H1 (cell line): ENCODE data around the gene EGFL6. TPM values are rescaled to one million over a fixed set of nuclear protein-coding genes. Genes with fewer than 3 reads are reported as not detected.

Source experiments
- ASH2L ChIP-seq: fragments of 200-600, 300-600 bp; sonication (generic); IDR thresholded peaks from one replicate; pipeline ENCODE4 v1.7.1; 2017; ENCODE audit warnings: low read length
- GTF2F1 ChIP-seq: IDR thresholded peaks from 2 replicates; pipeline ENCODE4 v1.6.1; 2012; ENCODE audit warnings: low read depth, low read length, improper control_type of control experiment, borderline replicate concordance
- RXRA ChIP-seq: IDR thresholded peaks from 2 replicates; pipeline ENCODE4 v1.6.1; 2011; ENCODE audit warnings: low read depth, mild to moderate bottlenecking, low read length, moderate library complexity; ENCODE audit not compliant: insufficient read depth
- SIRT6 ChIP-seq: IDR thresholded peaks from one replicate; pipeline ENCODE4 v1.7.1; 2012; ENCODE audit warnings: low read length, inconsistent platforms
- polyA plus RNA-seq, 7 experiments: library from polyadenylated mRNA; depleted of rRNA in 3 of 7; stranded (reverse) in 5 of 7; unstranded in 2 of 7; fragments of >200 nt in 5 of 7; fragments of 200-250 nt in 2 of 7; gene quantifications; 1 replicate in 5 of 7; 2 replicates in 1 of 7; 4 replicates in 1 of 7; pipeline versions ENCODE4 v1.2.1 to v1.2.3, GENCODE V29; 2011 to 2013; ENCODE audit warnings: missing spikeins in 2 of 7, mixed read lengths in 2 of 7
- total RNA-seq: library from RNA; stranded (reverse); fragmentation: NEBNext Ultra II Directional; extraction: Animal tissue kit (Norgen Biotek cat#: 25700); gene quantifications from 2 replicates; pipeline ENCODE4 v1.2.1, GENCODE V29; 2021
- TF ChIP-seq, protein P1 (sequence below): fragments of 300-600 bp; sonication (generic); IDR thresholded peaks from 2 replicates; pipeline ENCODE4 v1.7.1; 2012; ENCODE audit warnings: low read length, moderate library complexity, mild to moderate bottlenecking, inconsistent platforms; ENCODE audit not compliant: insufficient replicate concordance

The EGFL6 gene
- total and polyA plus RNA-seq, 2 of the 8 experiments (the other 6 are each of a cell fraction or from before 2014, with no cell fraction given): 0.93 to 1.1 TPM

GRCh38 chrX:13664020-13664419 is 94.6 kb downstream of the EGFL6 start (continued):
- TF ChIP-seq, protein P1, sequence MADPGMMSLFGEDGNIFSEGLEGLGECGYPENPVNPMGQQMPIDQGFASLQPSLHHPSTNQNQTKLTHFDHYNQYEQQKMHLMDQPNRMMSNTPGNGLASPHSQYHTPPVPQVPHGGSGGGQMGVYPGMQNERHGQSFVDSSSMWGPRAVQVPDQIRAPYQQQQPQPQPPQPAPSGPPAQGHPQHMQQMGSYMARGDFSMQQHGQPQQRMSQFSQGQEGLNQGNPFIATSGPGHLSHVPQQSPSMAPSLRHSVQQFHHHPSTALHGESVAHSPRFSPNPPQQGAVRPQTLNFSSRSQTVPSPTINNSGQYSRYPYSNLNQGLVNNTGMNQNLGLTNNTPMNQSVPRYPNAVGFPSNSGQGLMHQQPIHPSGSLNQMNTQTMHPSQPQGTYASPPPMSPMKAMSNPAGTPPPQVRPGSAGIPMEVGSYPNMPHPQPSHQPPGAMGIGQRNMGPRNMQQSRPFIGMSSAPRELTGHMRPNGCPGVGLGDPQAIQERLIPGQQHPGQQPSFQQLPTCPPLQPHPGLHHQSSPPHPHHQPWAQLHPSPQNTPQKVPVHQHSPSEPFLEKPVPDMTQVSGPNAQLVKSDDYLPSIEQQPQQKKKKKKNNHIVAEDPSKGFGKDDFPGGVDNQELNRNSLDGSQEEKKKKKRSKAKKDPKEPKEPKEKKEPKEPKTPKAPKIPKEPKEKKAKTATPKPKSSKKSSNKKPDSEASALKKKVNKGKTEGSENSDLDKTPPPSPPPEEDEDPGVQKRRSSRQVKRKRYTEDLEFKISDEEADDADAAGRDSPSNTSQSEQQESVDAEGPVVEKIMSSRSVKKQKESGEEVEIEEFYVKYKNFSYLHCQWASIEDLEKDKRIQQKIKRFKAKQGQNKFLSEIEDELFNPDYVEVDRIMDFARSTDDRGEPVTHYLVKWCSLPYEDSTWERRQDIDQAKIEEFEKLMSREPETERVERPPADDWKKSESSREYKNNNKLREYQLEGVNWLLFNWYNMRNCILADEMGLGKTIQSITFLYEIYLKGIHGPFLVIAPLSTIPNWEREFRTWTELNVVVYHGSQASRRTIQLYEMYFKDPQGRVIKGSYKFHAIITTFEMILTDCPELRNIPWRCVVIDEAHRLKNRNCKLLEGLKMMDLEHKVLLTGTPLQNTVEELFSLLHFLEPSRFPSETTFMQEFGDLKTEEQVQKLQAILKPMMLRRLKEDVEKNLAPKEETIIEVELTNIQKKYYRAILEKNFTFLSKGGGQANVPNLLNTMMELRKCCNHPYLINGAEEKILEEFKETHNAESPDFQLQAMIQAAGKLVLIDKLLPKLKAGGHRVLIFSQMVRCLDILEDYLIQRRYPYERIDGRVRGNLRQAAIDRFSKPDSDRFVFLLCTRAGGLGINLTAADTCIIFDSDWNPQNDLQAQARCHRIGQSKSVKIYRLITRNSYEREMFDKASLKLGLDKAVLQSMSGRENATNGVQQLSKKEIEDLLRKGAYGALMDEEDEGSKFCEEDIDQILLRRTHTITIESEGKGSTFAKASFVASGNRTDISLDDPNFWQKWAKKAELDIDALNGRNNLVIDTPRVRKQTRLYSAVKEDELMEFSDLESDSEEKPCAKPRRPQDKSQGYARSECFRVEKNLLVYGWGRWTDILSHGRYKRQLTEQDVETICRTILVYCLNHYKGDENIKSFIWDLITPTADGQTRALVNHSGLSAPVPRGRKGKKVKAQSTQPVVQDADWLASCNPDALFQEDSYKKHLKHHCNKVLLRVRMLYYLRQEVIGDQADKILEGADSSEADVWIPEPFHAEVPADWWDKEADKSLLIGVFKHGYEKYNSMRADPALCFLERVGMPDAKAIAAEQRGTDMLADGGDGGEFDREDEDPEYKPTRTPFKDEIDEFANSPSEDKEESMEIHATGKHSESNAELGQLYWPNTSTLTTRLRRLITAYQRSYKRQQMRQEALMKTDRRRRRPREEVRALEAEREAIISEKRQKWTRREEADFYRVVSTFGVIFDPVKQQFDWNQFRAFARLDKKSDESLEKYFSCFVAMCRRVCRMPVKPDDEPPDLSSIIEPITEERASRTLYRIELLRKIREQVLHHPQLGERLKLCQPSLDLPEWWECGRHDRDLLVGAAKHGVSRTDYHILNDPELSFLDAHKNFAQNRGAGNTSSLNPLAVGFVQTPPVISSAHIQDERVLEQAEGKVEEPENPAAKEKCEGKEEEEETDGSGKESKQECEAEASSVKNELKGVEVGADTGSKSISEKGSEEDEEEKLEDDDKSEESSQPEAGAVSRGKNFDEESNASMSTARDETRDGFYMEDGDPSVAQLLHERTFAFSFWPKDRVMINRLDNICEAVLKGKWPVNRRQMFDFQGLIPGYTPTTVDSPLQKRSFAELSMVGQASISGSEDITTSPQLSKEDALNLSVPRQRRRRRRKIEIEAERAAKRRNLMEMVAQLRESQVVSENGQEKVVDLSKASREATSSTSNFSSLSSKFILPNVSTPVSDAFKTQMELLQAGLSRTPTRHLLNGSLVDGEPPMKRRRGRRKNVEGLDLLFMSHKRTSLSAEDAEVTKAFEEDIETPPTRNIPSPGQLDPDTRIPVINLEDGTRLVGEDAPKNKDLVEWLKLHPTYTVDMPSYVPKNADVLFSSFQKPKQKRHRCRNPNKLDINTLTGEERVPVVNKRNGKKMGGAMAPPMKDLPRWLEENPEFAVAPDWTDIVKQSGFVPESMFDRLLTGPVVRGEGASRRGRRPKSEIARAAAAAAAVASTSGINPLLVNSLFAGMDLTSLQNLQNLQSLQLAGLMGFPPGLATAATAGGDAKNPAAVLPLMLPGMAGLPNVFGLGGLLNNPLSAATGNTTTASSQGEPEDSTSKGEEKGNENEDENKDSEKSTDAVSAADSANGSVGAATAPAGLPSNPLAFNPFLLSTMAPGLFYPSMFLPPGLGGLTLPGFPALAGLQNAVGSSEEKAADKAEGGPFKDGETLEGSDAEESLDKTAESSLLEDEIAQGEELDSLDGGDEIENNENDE: no peak
- TF ChIP-seq SIRT6 (no peak), ASH2L (no peak), GTF2F1 (no peak), RXRA (no peak)
